HG02973 (cell line): ENCODE data around the gene MEFV.
"Not testable (repeated sequence)": the region's sequence is repeated elsewhere in the genome, so short reads cannot be mapped to it uniquely, and the experiment has no call there.

ENCODE experiments used
- ATAC-seq: cut with Tn5 transposase; IDR thresholded peaks from one replicate; pipeline ENCODE4 v1.9.1; 2021; ENCODE audit warnings: moderate library complexity; ENCODE audit not compliant: unreplicated experiment

Gene MEFV

GRCh38 chr16:3256146-3256865 lies at the start of gene MEFV:
Gene MEFV, minus strand, starts transcription at chr16:3256633. Its CDS starts 46 bp downstream, at chr16:3256587.
- no peak for ATAC-seq

DNA sequence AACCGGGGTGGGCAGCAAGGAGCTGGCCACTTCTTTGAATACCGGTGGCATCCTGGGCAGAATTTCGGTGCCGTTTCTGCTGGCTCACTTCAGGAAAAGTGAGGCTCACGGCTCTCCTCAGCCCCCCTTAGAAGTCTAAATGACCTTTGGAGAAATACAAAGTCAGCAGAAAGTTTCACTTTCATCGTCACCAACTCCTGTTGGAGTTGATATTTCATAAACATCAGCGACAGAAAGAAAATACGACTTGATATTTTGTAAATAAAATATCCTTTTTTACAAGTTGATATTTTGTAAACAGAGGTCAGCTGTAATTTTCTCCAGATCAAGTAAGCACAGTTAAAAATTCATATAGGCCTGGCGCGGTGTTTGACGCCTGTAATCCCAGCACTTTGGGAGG lies 49.6 kb upstream of the MEFV start:
- no peak for ATAC-seq

GRCh38 chr16:3305109-3306068 lies 49.0 kb upstream of the MEFV start, which contains the start of the genes TIGD7 and ZNF75A:
Gene TIGD7, minus strand, starts transcription at chr16:3305430. Its CDS starts 4,816 bp downstream, at chr16:3300614.
Gene ZNF75A, plus strand, starts transcription at chr16:3305497. Its CDS starts 2,932 bp downstream, at chr16:3308429.
- peak; percentile 88 for ATAC-seq

DNA sequence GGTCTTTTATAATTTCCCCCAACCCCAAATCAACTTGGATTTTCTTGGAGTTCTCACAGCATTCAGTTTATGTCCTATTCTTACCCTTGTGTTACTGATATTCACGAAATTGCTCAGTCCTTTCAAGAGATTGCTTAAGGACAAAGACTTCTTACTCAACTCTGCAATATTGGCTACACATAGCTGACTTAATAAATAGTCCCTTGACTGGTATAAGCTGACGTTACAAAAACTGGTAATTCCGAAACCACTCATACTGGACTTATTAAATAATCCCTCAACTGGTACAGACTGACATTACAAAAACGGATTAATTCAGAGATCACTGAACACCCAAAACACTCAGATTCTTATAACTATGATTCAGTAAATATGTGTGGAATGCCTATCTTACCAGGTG lies 47.9 kb upstream of the MEFV start:
- no peak for ATAC-seq

DNA sequence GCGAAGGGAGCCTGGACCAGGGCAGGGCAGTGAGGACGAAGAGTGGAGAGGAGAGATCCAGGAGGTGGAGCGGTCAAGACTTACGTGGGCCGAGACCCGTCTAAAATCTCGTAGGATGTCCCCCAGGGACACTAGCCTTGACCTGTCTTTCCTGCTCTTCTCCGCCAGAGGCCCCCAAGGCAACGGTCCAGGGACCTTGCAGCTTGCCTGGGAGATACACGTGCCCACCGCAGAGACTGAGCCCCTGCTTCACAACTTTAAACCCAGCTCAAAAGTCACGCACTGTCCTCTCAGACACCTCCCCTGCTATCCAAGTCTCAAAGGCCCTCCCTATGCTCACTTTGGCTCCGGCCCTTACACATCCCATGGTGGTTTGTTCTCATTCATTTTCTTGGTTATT lies 39.4 kb upstream of the MEFV start:
- ATAC-seq = no peak

GRCh38 chr16:3295209-3295608 lies 38.8 kb upstream of the MEFV start:
- no peak for ATAC-seq

DNA sequence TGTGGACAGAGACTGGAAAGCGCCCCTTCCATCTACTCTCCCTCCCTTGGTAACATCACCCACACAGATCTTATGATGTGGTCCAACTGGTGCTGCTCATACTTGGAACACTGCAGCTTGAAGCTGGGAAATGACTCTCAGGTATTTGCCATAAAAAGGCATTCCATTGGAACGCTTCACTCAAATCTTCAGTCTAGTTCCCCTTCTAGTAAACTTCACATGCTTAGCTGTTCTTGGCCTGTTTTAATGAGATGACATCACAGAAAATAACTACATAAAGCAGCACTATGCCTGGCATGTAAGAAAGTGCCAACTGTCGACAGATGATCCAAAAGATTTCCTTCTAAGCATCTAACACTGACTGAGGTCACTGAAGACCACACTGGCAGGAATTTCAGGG lies 36.2 kb upstream of the MEFV start:
- ATAC-seq = no peak

- no peak for ATAC-seq
Measured at GRCh38 chr16:3289998-3290673, 33.7 kb upstream of the MEFV start.

DNA sequence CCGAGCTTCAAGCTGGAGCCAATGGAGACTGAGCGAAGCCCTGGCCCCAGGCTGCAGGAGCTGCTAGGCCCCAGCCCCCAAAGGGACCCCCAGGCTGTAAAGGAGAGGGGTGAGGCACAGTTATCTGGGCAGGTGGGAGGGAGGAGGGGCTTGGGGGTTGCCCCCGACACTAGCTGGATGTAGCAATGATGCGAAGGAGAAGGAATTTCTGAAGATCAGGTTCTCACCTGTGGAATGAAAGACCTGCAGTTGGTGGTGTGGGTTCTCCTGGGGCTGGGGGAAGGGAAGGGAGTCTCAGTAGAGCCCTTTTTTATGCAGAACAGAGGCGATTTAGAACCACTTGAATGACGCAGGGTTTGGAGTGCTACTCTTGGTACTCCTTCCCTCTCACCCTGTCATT lies 28.7 kb upstream of the MEFV start:
- ATAC-seq = no peak

DNA sequence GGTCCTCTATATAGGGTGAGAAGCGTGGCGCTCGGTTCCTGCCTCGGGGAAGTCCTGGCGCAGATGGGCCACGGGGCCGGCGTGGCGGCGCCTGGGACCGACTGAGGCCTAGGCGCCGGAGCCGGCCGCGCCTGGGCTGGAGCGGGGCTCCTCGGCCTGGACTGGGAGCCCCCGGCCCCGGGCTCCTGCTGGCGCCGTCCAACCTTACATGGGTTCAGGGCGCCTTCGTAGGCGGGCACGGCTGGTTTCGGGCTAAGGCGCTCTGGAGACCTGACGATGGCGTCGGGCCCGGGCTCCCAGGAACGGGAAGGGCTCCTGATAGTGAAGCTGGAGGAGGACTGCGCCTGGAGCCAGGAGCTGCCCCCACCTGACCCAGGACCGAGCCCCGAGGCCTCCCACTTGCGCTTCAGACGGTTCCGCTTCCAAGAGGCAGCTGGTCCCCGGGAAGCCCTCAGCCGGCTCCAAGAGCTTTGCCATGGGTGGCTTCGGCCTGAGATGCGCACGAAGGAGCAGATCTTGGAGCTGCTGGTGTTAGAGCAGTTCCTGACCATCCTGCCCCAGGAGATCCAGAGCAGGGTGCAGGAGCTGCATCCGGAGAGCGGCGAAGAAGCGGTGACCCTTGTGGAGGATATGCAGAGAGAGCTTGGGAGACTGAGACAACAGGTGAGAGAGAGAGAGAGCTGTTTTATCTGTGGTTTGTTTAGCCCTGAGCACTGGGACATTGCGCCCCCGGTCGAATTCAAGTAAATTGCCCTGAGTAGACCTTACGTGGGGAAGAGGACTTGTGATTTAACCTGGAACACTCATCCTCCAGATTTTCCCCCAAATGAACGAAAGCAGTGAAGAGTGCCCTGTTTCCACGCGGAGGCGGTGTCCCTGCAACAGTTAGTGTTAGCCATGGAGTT lies 27.4 kb upstream of the MEFV start:
- ATAC-seq = peak; percentile 4

- ATAC-seq = peak; percentile 69
Measured at GRCh38 chr16:3282730-3283542, 26.5 kb upstream of the MEFV start, which contains the start of gene ZNF263. Gene ZNF263, plus strand, starts transcription at chr16:3283491. Its CDS starts 328 bp downstream, at chr16:3283819.

DNA sequence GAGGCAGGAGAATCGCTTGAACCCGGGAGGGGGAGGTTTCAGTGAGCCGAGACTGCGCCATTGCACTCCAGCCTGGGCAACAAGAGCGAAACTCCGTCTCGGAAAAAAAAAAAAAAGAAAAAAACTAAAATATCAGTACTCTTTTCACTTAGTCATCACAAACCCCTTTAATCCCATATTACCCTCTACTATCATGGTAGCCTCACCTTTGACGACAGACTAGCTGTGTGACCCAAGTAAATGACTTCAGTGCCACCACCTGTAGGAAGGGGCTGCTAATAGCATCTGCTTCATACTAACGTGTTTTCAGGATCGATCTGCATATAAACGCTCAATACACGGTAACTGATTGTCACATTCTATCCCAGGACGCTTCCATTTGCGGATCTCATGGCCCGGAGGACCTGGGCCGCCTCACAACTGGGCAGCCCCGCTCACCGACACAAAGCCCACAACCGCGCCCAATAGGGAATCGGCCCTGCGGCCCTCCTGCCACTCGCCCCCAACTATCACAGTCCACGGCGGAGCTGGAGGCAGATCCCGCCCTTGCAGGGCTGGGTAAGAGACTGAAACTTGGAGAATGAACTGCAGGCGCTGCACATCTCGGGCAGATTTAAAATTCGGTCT lies 25.8 kb upstream of the MEFV start:
- ATAC-seq = peak; percentile 13

GRCh38 chr16:3281222-3281820 lies 24.9 kb upstream of the MEFV start:
- no peak for ATAC-seq

- ATAC-seq = no peak
Measured at GRCh38 chr16:3276679-3277078, 20.2 kb upstream of the MEFV start.

GRCh38 chr16:3274947-3275346 lies 18.5 kb upstream of the MEFV start:
- no peak for ATAC-seq

GRCh38 chr16:3274490-3274889 lies 18.1 kb upstream of the MEFV start:
- ATAC-seq = no peak

DNA sequence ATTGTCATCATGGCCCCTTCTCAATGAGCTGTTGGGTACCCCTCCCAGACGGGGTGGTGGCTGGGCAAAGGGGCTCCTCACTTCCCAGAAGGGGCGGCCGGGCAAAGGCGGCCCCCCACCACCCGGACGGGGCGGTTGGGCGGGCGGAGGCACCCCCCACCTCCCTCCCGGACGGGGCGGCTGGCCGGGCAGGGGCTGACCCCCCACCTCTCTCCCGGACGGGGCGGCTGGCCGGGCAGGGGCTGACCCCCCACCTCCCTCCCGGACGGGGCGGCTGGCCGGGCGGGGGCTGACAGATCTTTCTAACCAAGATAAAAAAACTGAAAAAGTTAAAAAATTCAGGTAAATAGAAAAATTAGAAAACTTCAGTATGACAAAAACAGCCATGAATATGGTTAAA lies 14.8 kb upstream of the MEFV start:
- ATAC-seq = not testable (repeated sequence)

- ATAC-seq = not testable (repeated sequence)
Measured at GRCh38 chr16:3270718-3271117, 14.3 kb upstream of the MEFV start.
